Activated naive CD4-positive, alpha-beta T cell treated with anti-CD3 and anti-CD28 coated beads, Interleukin-2, amount 50 U/mL, for 16 hours (primary cell): Measurements from ENCODE around the gene POLRMT.
A peak's percentile ranks its signal among the peaks of the same experiment; 100 is the strongest.
"Not testable (repeated sequence)": the region's sequence is repeated elsewhere in the genome, so short reads cannot be mapped to it uniquely, and the experiment has no call there.

Source experiments
- DNase-seq: peaks from one replicate; pipeline ENCODE4 v3.0.0-alpha.2; 2020

Gene POLRMT

GRCh38 chr19:633068-633785, at the start of gene POLRMT:
POLRMT (minus strand) TSS chr19:633537; CDS start chr19:633512, 25 bp downstream.
- DNase-seq = peak; percentile 96

DNA sequence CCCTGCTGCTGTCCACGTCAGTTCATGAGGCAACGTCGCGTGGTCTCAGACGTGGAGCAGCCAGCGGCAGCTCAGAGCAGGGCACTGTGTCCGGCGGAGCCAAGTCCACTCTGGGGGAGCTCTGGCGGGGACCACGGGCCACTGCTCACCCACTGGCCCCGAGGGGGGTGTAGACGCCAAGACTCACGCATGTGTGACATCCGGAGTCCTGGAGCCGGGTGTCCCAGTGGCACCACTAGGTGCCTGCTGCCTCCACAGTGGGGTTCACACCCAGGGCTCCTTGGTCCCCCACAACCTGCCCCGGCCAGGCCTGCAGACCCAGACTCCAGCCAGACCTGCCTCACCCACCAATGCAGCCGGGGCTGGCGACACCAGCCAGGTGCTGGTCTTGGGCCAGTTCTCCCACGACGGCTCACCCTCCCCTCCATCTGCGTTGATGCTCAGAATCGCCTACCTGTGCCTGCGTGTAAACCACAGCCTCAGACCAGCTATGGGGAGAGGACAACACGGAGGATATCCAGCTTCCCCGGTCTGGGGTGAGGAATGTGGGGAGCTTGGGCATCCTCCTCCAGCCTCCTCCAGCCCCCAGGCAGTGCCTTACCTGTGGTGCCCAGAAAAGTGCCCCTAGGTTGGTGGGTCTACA, 49.5 kb upstream of the POLRMT start:
- no peak for DNase-seq

DNA sequence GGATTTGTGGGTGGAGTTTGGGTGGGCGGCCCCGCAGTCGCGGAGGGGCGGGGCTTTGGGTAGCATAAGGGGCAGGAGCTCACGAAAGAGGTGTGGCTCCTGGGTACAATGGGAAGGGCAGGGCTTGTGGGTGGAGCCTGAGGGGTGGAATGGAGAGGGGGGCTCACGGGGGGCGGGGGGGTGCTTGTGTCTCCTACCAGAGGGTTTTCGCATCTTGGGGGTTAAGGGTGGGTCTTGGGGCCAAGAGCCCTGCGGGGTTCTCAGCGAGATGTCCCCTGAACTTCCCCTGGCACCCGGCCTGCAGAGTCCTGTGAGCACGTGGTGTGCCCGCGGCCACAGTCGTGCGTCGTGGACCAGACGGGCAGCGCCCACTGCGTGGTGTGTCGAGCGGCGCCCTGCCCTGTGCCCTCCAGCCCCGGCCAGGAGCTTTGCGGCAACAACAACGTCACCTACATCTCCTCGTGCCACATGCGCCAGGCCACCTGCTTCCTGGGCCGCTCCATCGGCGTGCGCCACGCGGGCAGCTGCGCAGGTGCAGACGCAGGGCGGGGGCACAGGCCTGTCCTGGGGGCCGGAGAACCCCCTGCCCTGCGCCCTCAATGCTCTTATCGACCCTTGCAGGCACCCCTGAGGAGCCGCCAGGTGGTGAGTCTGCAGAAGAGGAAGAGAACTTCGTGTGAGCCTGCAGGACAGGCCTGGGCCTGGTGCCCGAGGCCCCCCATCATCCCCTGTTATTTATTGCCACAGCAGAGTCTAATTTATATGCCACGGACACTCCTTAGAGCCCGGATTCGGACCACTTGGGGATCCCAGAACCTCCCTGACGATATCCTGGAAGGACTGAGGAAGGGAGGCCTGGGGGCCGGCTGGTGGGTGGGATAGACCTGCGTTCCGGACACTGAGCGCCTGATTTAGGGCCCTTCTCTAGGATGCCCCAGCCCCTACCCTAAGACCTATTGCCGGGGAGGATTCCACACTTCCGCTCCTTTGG, 48.0 kb upstream of the POLRMT start:
- peak; percentile 44 for DNase-seq

- peak; percentile 99 for DNase-seq
Measured at GRCh38 chr19:680287-681028, 47.1 kb upstream of the POLRMT start.

GRCh38 chr19:679418-680286, 46.3 kb upstream of the POLRMT start:
- DNase-seq = peak; percentile 44

- DNase-seq = no peak
Measured at GRCh38 chr19:678791-679388, 45.6 kb upstream of the POLRMT start.

DNA sequence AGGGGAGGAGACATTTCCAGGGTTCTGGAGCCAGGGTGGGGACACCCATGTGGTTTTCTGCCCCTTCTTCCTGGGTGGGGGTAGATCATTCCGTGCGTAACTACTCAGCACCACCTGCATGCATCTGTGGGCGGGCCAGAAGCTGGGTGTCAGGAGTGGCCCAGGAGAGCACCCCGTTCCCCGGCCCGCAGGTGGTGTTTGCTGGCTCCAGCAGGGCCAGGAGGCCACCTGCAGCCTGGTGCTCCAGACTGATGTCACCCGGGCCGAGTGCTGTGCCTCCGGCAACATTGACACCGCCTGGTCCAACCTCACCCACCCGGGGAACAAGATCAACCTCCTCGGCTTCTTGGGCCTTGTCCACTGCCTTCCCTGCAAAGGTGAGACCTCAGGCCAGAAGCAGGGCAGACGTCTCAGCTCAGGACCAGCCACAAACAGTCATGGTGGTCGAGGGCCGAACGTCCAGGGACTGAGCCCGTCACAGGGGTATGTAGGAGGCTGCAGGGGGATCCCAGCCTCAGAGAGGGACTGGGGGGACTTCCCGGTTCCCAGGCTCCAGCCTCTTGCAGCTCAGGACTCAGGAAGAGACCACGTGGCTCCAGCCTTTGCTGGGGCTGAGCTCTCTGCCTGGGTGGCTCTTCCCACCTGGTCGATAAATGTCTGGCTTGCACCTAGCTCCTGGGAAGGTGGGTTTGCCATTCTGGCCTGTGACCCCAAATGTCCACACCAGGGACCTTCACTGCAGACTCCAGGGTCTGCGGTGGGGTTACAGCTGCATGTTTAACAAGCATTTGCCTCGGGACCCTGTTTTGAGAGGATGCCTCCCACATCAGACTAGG, 44.5 kb upstream of the POLRMT start:
- DNase-seq = no peak

GRCh38 chr19:677201-677600, 43.9 kb upstream of the POLRMT start:
- DNase-seq = no peak

DNA sequence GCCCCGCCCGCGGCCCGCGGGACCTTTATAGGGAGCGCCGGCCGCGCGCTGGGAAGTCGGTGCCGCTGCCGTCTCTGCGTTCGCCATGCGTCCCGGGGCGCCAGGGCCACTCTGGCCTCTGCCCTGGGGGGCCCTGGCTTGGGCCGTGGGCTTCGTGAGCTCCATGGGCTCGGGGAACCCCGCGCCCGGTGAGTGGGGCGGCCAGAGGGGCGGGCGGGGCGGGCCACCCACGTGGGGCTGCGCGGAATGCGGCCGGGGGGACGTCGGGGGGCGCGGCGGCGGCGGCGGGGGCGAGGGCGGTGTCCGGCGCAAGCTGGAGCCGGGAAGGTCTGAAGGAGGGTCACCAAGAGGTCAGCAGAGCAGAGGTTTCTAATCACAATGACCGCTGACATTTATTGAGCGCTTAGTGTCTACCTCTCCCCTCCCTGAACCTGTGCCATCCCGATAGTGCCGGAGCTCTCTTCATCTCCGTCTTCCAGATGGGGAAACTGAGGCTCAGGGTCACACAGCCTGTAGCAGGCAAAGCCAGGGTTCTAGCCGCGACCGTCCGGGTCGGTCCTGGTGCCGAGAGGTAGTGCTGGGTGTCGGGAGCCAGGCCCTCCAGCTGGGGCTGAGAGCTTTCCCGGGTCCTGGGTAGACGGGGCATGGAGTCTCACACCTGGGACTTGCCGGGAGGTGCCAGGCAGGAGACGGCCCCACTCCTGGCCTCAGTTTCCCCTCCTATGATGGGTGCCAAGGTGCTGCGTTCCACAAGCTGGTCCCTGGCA, 43.2 kb upstream of the POLRMT start, which contains the start of gene FSTL3:
Gene FSTL3, plus strand, starts transcription at position 54 of the 767 bp plus-strand sequence. Its CDS starts 32 bp downstream, at position 86.
- no peak for DNase-seq

- DNase-seq = no peak
Measured at GRCh38 chr19:676007-676338, 42.6 kb upstream of the POLRMT start.

- DNase-seq = no peak
Measured at GRCh38 chr19:674282-675151, 41.2 kb upstream of the POLRMT start.

GRCh38 chr19:670609-671075, 37.3 kb upstream of the POLRMT start:
- DNase-seq = no peak

GRCh38 chr19:668675-669434, 35.5 kb upstream of the POLRMT start:
- DNase-seq = not testable (repeated sequence)

- not testable (repeated sequence) for DNase-seq
Measured at GRCh38 chr19:666985-667573, 33.7 kb upstream of the POLRMT start.

DNA sequence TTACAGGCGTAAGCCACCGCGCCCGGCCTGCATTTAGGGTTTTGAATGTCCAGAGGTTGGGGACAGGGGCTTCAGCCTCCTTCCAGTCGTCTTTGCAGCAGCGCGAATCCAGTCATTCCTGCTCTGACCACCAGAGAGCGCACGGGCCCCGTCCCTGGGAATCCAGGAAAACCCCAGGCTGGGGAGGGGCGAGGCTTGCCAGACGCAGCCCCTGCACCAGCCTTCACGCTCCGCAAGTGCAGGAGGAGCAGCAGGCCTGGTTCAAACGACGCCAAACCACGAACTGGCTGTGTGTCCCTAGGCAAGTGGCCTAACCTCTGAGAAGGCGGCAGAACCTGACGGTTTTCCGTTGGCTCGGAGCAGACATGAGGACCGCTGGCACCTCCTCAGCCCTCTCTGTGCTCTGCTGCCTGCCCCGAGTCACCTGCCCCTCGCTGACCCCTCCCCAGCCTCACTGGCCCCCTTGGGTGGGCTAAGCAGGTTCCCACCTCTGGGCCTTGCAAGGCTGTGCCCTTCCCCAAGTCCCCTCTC, 31.6 kb upstream of the POLRMT start:
- peak; percentile 87 for DNase-seq

DNA sequence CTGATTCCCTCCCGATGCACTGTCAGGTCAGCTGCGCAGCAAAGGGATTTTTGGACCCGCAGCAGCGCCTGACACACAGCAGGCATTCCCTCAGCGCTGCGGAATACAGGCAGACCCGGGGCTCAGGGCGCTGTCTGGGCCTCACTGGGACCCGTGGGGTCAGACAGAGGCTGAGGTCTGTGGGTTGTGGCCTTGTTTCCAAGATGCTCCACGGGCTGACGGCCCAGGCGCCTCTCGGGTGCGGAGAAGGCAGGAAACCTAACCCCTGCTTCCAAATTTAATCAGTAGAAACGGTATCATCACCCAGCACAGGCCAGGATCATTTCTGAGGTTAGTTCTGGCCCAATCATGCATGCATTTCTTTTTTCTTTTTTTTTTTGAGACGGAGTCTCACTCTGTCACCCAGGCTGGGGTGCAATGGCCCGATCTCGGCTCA, 30.4 kb upstream of the POLRMT start:
- DNase-seq = no peak
